Panc1 (cell line): Measurements from ENCODE around the gene GPR176.

Source experiments
- CTCF ChIP-seq: fragments of 450-650 bp; IDR thresholded peaks from 2 replicates; pipeline ENCODE4 v1.5.1; 2017; ENCODE audit warnings: mild to moderate bottlenecking
- POLR2AphosphoS5 ChIP-seq: IDR thresholded peaks from 2 replicates; pipeline ENCODE4 v1.6.1; 2012; ENCODE audit warnings: mild to moderate bottlenecking, low read depth, low read length, moderate library complexity

GRCh38 chr15:39951561-39951960 lies 31.5 kb upstream of the GPR176 start:
- no peak for TF ChIP-seq CTCF
- no peak for TF ChIP-seq POLR2AphosphoS5
